LHCN-M2 (cell line): Measurements from ENCODE around the gene ST6GALNAC1. TPM values are rescaled to one million over a fixed set of nuclear protein-coding genes. Genes with fewer than 3 reads are reported as not detected.
"Not testable (repeated sequence)": the region's sequence is repeated elsewhere in the genome, so short reads cannot be mapped to it uniquely, and the experiment has no call there.

Experiments
- DNase-seq: peaks from one replicate; pipeline ENCODE4 v3.0.0-alpha.2; 2012; ENCODE audit warnings: low read depth
- total RNA-seq: library from RNA; depleted of rRNA; stranded (reverse); fragments of >200 nt; gene quantifications from 2 replicates; pipeline ENCODE4 v1.2.3, GENCODE V29; 2014

Gene ST6GALNAC1
- total RNA-seq, 1 experiment from 2014 or later: not detected

DNA sequence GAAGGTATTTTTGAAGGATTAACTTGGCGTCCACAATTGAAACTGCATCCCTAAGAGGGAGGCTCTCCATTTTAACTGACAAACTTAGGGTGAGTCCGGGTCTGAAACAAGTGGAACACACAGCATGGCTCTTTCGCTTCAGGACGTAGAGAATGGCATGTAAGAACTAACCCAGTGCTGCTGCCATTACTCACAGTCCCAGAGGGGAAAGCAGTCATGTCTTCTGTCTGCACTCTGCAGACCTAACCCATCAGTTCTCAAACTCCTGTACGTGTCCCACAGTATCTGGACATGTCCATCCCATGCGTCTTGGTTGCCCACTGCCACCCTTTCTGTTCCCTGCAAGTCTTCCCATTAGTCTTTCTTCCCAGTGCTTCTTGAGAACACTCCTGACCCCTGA is 563 bp downstream of the ST6GALNAC1 start:
- no peak for DNase-seq

- DNase-seq: no peak
These were observed 1.5 kb downstream of the ST6GALNAC1 start for GRCh38 chr17:76642032-76642561.

- no peak for DNase-seq
These were observed 2.1 kb downstream of the ST6GALNAC1 start for GRCh38 chr17:76641501-76641900.

DNA sequence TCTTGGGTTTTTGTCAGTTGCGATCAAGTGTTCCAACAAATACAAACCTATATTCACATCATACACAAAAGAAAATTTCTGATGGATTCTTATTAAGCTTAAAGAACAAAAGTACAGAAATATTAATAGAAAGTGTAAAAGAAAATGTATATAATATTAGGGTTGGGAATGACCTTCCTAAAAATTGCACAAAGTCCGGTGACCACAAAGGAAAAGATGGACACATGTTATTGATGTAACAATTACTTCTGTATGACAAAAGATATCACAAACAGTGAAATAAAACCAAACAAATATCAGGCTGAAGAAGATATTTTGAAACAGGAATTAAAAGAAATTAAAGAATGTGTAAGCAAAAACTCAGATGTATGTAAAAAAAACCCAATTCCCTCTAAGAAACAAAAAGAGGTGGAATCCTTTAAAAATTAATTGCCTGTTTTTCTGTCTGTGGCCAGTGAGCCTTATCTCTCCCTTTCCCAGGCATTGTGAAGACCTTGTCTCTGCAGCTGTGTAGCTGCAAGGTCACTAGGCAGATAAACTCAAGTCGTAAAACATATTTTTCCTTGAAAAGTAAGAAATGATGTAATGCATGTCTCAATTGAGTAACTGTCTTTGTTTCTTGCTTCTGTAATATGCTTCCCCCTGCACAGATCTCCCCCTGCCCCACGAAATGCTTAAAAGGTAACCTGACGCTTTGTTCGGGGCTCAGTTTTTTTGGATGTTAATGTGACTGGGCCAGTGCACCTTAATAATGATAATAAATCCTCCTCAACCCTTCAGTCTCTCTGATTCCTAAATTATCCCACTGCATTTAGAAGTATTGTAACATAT is 2.8 kb downstream of the ST6GALNAC1 start:
- DNase-seq: no peak

- DNase-seq: no peak
These were observed 5.3 kb downstream of the ST6GALNAC1 start for GRCh38 chr17:76638263-76638662.

DNA sequence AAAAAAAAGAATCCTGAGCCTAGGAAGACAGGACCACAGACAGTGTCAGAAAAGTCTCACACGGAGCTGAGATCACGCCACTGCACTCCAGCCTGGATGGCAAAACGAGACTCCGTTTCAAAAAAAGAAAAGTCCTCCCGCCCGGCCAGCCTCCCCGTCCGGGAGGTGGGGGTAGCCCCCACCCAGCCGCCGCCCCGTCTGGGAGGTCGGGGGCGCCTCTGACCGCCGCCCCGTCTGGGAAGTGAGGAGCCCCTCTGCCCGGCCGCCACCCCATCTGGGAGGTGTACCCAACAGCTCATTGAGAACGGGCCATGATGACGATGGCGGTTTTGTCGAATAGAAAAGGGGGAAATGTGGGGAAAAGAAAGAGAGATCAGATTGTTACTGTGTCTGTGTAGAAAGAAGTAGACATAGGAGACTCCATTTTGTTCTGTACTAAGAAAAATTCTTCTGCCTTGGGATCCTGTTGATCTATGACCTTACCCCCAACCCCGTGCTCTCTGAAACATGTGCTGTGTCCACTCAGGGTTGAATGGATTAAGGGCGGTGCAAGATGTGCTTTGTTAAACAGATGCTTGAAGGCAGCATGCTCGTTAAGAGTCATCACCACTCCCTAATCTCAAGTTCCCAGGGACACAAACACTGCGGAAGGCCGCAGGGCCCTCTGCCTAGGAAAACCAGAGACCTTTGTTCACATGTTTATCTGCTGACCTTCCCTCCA is 6.9 kb downstream of the ST6GALNAC1 start:
- DNase-seq: not testable (repeated sequence)

DNA sequence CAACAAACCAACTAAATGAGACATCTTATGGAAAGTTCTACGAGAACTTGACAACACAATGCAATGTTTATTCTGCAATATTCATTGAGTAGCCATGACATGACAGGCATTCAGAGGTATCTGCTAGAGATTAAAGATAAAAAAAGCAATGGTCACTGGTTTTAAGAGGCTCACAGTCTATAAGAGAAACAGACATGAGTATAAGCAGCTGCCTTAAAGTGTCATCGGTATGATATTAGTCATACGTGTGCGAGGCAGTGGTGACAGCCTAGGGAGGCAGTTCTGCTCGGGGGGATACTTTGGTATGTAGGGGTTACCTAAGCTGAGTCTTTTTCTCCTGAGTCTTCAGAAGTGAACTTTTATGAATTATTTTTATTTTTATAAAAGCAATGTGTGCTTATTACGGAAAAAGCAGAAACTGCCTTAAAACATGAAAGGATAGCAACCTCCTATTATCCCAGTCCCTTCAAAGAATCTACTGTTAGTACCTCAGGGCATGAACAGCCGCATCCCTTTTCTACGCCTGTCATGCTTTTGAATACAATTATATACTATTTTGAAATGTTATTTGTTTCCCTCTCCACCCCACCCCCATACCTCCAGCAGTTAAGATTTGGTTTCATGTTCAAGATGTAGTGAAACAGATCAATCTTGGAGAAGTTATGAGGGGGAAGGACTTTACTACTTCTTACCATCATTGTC is 7.7 kb downstream of the ST6GALNAC1 start:
- peak; percentile 66 for DNase-seq

DNA sequence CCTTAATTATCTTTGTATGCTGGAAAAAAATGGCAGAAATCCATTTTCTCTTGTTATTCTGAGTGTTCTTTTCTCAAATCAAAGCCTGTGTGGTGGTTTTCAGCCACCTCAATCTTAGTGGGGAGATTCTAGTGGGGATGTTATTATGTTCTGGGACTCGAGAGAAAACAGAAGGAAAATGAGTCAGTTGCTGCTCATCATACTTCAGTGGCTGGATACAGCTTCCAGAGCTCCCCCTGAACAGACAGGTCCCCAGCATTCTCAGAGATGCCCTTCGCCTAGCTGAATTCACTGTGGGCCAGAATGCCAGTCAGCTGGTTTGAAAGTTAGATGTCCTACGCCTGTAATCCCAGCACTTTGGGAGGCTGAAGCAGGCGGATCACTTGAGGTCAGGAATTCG is 8.5 kb downstream of the ST6GALNAC1 start:
- peak; percentile 64 for DNase-seq

GRCh38 chr17:76633628-76634328 is 9.8 kb downstream of the ST6GALNAC1 start:
- DNase-seq: no peak

DNA sequence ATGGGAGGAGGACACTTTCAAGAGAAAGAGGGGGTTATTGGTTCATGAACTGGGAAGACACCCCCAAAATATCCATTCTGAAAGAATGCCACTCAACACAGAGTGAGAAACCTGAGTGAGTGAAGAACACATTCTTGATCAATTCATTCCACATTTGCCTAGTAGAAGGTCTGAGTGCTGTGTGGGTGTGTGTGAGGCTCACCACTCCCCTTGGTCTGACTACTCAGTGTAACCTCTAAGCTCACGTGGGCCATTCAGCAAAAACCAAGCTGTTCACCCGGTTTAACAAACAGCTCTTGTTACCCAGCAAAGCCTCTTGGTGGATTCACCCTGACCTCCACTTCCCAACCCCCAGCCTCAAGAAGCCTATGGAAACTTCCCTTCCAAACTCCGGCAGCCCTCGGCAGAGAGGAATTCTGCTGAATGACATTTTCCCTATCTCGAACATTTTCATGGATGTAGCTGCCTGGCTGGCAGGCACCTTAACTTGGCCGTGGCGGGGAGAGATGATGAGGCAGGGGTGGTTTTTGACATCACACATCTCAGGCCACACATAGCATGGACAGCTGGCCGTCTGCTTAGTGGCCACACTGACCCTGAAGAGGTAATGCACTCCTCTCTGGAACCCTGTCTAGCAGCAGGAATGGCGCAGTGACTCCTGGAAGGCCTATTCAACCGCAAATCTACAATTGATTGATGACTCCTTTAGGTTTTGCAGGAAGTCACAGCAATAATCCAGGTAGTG is 11.6 kb downstream of the ST6GALNAC1 start:
- peak; percentile 32 for DNase-seq

GRCh38 chr17:76630151-76630550 is 13.4 kb downstream of the ST6GALNAC1 start:
- DNase-seq: no peak

- no peak for DNase-seq
These were observed 16.0 kb downstream of the ST6GALNAC1 start for GRCh38 chr17:76627510-76627909.

DNA sequence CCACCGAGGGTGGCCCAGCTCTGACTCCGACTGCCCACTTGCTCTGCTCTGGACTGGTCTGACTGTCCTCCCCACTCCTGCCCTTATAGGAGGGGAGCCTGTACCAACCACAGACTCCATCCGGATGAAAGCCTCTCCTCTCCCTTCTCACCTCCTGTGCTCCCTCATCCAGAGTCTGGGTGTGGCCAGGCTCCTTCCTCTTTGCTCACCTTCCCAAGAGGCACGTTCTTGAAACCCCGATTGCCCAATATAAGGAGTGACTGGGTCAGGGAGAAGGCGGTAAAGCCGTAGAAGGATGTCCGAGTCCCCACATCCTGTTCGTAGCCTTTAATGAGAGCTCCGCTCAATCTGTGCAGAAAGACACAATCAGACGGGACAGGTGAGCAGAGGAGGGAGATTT is 17.1 kb downstream of the ST6GALNAC1 start:
- no peak for DNase-seq

GRCh38 chr17:76625496-76625895 is 18.1 kb downstream of the ST6GALNAC1 start:
- DNase-seq: no peak

DNA sequence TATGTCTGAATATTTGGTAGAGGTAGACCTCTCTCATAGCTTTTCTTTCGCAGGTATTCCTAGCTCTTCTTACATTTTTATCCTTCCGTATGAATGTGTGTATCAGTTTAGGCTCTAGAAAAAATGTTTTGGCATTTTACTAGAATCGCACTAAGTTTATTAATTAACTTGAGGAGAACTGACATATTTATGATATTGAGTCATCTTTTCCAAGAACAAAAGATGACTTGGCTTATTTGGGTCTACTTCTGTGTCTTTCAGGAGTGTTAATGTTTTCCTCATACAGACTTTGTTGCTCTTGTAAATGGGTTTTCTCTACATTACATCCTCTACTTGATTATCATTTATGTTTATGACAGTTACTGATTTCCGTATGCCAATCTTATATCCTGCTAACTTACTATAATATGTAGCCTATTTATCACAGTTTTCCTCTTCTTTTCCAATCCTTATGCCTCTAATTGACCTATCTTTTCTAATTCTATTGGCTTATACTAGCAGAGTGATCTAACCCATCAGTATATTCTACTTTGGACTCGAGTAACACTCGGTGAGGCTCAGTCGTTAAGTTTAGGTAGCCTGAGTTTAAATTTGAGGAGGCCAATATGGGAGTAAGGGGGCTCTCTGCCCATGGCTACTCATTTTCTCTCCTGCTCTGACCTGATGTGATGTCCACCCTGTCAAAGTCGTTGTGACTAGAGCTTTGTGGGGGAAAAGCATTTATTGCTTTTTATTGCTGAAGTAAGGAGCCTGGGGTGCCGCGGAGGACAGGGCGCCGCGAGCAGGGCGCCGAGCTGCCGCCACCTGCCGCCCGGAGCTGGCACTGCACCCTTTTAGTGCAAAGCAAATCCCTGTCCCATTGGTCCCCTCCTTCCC is 20.0 kb downstream of the ST6GALNAC1 start:
- DNase-seq: peak; percentile 42

DNA sequence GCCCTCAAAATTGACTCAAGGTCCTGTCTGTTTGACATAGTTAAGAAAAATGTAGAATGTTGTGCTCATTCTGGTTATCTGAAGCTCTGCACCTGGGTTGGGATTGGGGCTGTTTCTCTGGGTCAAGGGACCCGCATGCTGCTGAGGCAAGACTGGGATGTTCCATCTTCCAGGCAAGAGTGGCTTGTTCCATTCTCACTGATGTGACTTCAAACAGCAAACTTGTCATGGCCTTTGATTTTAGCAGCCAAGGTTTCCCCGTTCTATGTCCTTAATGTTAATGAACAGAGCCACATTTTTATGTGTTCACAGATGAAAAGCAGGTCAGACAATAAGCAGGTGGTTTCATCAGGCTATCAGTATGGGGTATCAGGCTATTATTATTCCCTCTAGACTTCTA is 25.7 kb downstream of the ST6GALNAC1 start:
- DNase-seq: no peak

GRCh38 chr17:76614912-76615617 is 28.5 kb downstream of the ST6GALNAC1 start:
- DNase-seq: no peak

DNA sequence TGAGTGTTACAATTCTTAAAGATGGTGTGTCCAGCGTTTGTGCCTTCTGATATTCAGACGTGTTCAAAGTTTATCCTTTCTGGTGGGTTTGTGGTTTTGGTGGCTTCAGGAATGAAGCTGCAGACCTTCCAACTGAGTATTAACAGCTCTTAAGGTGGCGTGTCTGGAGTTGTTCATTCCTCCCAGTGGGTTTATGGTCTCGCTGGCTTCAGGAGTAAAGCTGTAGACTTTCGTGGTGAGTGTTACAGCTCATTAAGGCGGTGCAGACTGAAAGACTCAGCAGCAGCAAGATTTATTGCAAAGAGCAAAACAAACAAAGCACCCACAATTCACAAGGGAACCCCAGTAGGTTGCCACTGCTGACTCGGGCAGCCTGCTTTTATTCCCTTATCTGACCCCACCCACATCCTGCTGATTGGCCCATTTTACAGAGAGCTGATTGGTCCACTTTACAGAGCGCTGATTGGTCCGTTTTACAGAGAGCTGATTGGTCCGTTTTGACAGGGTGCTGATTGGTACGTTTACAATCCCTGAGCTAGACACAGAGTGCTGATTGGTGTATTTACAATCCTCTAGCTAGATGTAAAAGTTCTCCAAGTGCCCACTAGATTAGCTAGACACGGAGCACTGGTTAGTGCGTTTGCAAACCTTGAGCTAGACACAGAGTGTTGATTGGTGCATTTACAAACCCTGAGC is 29.3 kb downstream of the ST6GALNAC1 start:
- not testable (repeated sequence) for DNase-seq
